ENCODE results near the gene SERP2. TPM values are rescaled to one million over a fixed set of nuclear protein-coding genes. Genes with fewer than 3 reads are reported as not detected.
A peak's percentile ranks its signal among the peaks of the same experiment; 100 is the strongest.

SERP2 gene
- total and polyA plus RNA-seq, 2 donors from 2014 or later, result 9.7 to 11.0 TPM

- Histone ChIP-seq H3K27ac (ENCODE audit: low read depth in 2 of 2, low read length in 2 of 2) (no peak overlapping the region), H3K9me3 (ENCODE audit: control insufficient read depth in 2 of 3, insufficient read depth in 1 of 3, low read length in 3 of 3) (no peaks in the 10 kb centered on the region), H3K36me3 (ENCODE audit: control insufficient read depth in 2 of 3, insufficient read depth in 3 of 3, low read length in 3 of 3) (no peaks in the 10 kb centered on the region), H3K27me3 (ENCODE audit: control insufficient read depth, insufficient read depth, low read length) (no peaks in the 10 kb centered on the region), H3K4me3 (ENCODE audit: low read length in 3 of 3) (no peak overlapping the region), H3K9ac (ENCODE audit: low read length in 3 of 3) (no peak overlapping the region), H3K4me1 (ENCODE audit: control insufficient read depth in 2 of 3, insufficient read depth in 2 of 3, low read depth in 1 of 3, low read length in 3 of 3) (peaks cover 0 to 5% (median 0%) of the 10 kb centered on the region in 3 donors)
- intact Hi-C loops (cut with DNase I), result no loop called here
- no peak for TF ChIP-seq CTCF (IDR thresholded peaks at IDR 0.05; ENCODE audit: borderline replicate concordance, extremely low read depth, insufficient read depth)
- FAIRE-seq (no peak), DNase-seq (no peak)
Observed at GRCh38 chr13:44329909-44330545, 43.6 kb upstream of the SERP2 start.

- Histone ChIP-seq H3K27me3 (ENCODE audit: control insufficient read depth, insufficient read depth, low read length) (no peaks in the 10 kb centered on the region), H3K4me1 (ENCODE audit: control insufficient read depth in 2 of 3, insufficient read depth in 2 of 3, low read depth in 1 of 3, low read length in 3 of 3) (peaks cover 0 to 5% (median 0%) of the 10 kb centered on the region in 3 donors), H3K4me3 (ENCODE audit: low read length in 3 of 3) (no peak overlapping the region), H3K36me3 (ENCODE audit: control insufficient read depth in 2 of 3, insufficient read depth in 3 of 3, low read length in 3 of 3) (no peaks in the 10 kb centered on the region), H3K9me3 (ENCODE audit: control insufficient read depth in 2 of 3, insufficient read depth in 1 of 3, low read length in 3 of 3) (no peaks in the 10 kb centered on the region), H3K27ac (ENCODE audit: low read depth in 2 of 2, low read length in 2 of 2) (no peak overlapping the region), H3K9ac (ENCODE audit: low read length in 3 of 3) (no peak overlapping the region)
- no peak for TF ChIP-seq CTCF (IDR thresholded peaks at IDR 0.05; ENCODE audit: borderline replicate concordance, extremely low read depth, insufficient read depth)
- DNase-seq, result no peak
- intact Hi-C loops (cut with DNase I), result no loop called here
- no peak for FAIRE-seq
Observed at GRCh38 chr13:44331446-44331845, 42.2 kb upstream of the SERP2 start.

GRCh38 chr13:44331912-44332851 lies 41.4 kb upstream of the SERP2 start:
- DNase-seq, result peak in 4 of 5 donors; percentile 71 to 85 (median 77)
- Histone ChIP-seq H3K27ac (ENCODE audit: low read depth in 2 of 2, low read length in 2 of 2) (peak overlapping the region in 1 of 2 donors; percentile 4), H3K4me3 (ENCODE audit: low read length in 3 of 3) (no peak overlapping the region), H3K9me3 (ENCODE audit: control insufficient read depth in 2 of 3, insufficient read depth in 1 of 3, low read length in 3 of 3) (no peaks in the 10 kb centered on the region), H3K27me3 (ENCODE audit: control insufficient read depth, insufficient read depth, low read length) (no peaks in the 10 kb centered on the region), H3K9ac (ENCODE audit: low read length in 3 of 3) (no peak overlapping the region), H3K36me3 (ENCODE audit: control insufficient read depth in 2 of 3, insufficient read depth in 3 of 3, low read length in 3 of 3) (no peaks in the 10 kb centered on the region), H3K4me1 (ENCODE audit: control insufficient read depth in 2 of 3, insufficient read depth in 2 of 3, low read depth in 1 of 3, low read length in 3 of 3) (peaks cover 0 to 5% (median 0%) of the 10 kb centered on the region in 3 donors)
- intact Hi-C loops (cut with DNase I), result no loop called here
- no peak for FAIRE-seq
- TF ChIP-seq CTCF (IDR thresholded peaks at IDR 0.05; ENCODE audit: borderline replicate concordance, extremely low read depth, insufficient read depth), result no peak
